NCI-H748 treated with DMSO at 0.1 percent for 48 hours (cell line): ENCODE data around the gene FCRL3.

ENCODE experiments used
- DNase-seq: peaks from one replicate; lab custom pipeline; 2025; lab: John Stamatoyannopoulos, UW

FCRL3 gene

GRCh38 chr1:157682710-157683437 is 17.7 kb downstream of the FCRL3 start:
- DNase-seq = no peak

GRCh38 chr1:157678721-157679120 is 21.8 kb downstream of the FCRL3 start:
- DNase-seq = no peak

- DNase-seq = no peak
These were observed 27.6 kb downstream of the FCRL3 start for GRCh38 chr1:157673008-157673407.

GRCh38 chr1:157671895-157672294 is 28.7 kb downstream of the FCRL3 start:
- no peak for DNase-seq

- DNase-seq = no peak
These were observed 40.9 kb downstream of the FCRL3 start for GRCh38 chr1:157659576-157660247.

GRCh38 chr1:157658571-157658970 is 42.0 kb downstream of the FCRL3 start:
- DNase-seq = no peak

- DNase-seq = no peak
These were observed 47.1 kb downstream of the FCRL3 start for GRCh38 chr1:157653494-157653873.

GRCh38 chr1:157652859-157653493 is 47.6 kb downstream of the FCRL3 start:
- DNase-seq = no peak

- no peak for DNase-seq
These were observed 52.3 kb downstream of the FCRL3 start for GRCh38 chr1:157648317-157648716.

GRCh38 chr1:157646144-157646543 is 54.4 kb downstream of the FCRL3 start:
- no peak for DNase-seq

- no peak for DNase-seq
These were observed 59.4 kb downstream of the FCRL3 start for GRCh38 chr1:157641177-157641576.

- DNase-seq = no peak
These were observed 60.8 kb downstream of the FCRL3 start for GRCh38 chr1:157639800-157640199.

- DNase-seq = no peak
These were observed 71.8 kb downstream of the FCRL3 start for GRCh38 chr1:157628773-157629172.
